Measurements from ENCODE around the gene CDS2.

CDS2 gene

GRCh38 chr20:5153612-5154542 lies 27.1 kb downstream of the CDS2 start:
- DNase-seq: no peak

GRCh38 chr20:5154543-5154925 lies 27.7 kb downstream of the CDS2 start:
- DNase-seq: no peak

GRCh38 chr20:5155404-5155803 lies 28.6 kb downstream of the CDS2 start:
- DNase-seq: no peak

- DNase-seq: no peak
Measured at GRCh38 chr20:5156675-5157448, 30.1 kb downstream of the CDS2 start.

GRCh38 chr20:5159928-5160327 lies 33.1 kb downstream of the CDS2 start:
- DNase-seq: no peak

- no peak for DNase-seq
Measured at GRCh38 chr20:5160882-5161281, 34.1 kb downstream of the CDS2 start.

GRCh38 chr20:5161536-5162164 lies 34.8 kb downstream of the CDS2 start:
- no peak for DNase-seq

GRCh38 chr20:5164645-5165625 lies 38.1 kb downstream of the CDS2 start:
- DNase-seq: no peak

- DNase-seq: no peak
Measured at GRCh38 chr20:5168651-5169396, 42.0 kb downstream of the CDS2 start.

GRCh38 chr20:5170341-5170740 lies 43.5 kb downstream of the CDS2 start:
- no peak for DNase-seq

GRCh38 chr20:5171064-5171789 lies 44.4 kb downstream of the CDS2 start:
- no peak for DNase-seq

GRCh38 chr20:5171790-5172164 lies 45.0 kb downstream of the CDS2 start:
- no peak for DNase-seq

GRCh38 chr20:5172167-5172601 lies 45.4 kb downstream of the CDS2 start:
- no peak for DNase-seq

- DNase-seq: no peak
Measured at GRCh38 chr20:5172903-5173463, 46.2 kb downstream of the CDS2 start.

GRCh38 chr20:5173751-5174150 lies 46.9 kb downstream of the CDS2 start:
- DNase-seq: no peak

- no peak for DNase-seq
Measured at GRCh38 chr20:5177071-5177470, 50.3 kb downstream of the CDS2 start.

GRCh38 chr20:5178046-5178445 lies 51.2 kb downstream of the CDS2 start:
- no peak for DNase-seq

- no peak for DNase-seq
Measured at GRCh38 chr20:5180421-5180820, 53.6 kb downstream of the CDS2 start.

GRCh38 chr20:5180933-5181332 lies 54.1 kb downstream of the CDS2 start:
- DNase-seq: no peak

- no peak for DNase-seq
Measured at GRCh38 chr20:5181492-5181891, 54.7 kb downstream of the CDS2 start.

GRCh38 chr20:5181958-5182357 lies 55.1 kb downstream of the CDS2 start:
- DNase-seq: no peak

All from SHP77 (cell line).